SU-DHL-6 (cell line): ENCODE data around the gene STK32C.

ENCODE experiments used
- CTCF ChIP-seq: fragments of 200-600 bp; sonication (generic); IDR thresholded peaks from one replicate; pipeline ENCODE4 v1.5.1; 2017; ENCODE audit warnings: antibody characterized with exemption, mild to moderate bottlenecking, low read length, moderate library complexity; ENCODE audit not compliant: insufficient read depth, poor library complexity, severe bottlenecking
- EZH2phosphoT487 ChIP-seq: fragments of 200-600 bp; sonication (generic), shearing (Covaris generic); conservative IDR thresholded peaks from 2 replicates; pipeline ENCODE4 v1.6.1; 2018; ENCODE audit warnings: mild to moderate bottlenecking, antibody characterized with exemption, low read length, moderate library complexity, mixed read lengths

- TF ChIP-seq CTCF (no peak), EZH2phosphoT487 (no peak)
Observed at GRCh38 chr10:132322586-132323048, 14.9 kb upstream of the STK32C start.
